Stimulated activated CD8-positive, alpha-beta memory T cell treated with anti-CD3 and anti-CD28 coated beads, Interleukin-15, amount 100 ng/mL, for 24 hours (primary cell): Measurements from ENCODE around the gene UBXN6.

ENCODE experiments used
- DNase-seq: peaks from one replicate; pipeline ENCODE4 v3.0.0-alpha.2; 2020; ENCODE audit warnings: low read depth

The UBXN6 gene

GRCh38 chr19:4439243-4439642, 18.4 kb downstream of the UBXN6 start:
- DNase-seq = no peak

DNA sequence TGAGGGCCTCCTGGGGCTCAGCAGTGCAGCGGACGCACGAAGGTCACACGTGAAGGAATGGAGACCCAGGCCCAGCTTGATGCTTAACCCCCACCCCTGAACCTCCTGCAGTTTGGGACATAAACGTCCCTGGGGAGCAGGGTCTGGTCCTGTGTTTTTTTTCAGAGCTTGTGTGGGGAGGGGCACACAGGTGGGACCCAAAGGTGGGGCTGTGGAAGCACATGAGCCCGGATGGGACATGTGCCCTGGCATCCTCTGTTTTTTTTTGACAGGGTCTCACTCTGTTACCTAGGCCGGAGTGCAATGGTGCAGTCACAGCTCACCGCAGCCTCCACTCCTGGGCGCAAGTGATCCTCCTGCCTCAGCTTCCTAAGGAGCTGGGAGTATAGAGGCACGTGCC, 20.5 kb downstream of the UBXN6 start:
- no peak for DNase-seq

- no peak for DNase-seq
Observed at GRCh38 chr19:4436231-4436630, 21.4 kb downstream of the UBXN6 start.

GRCh38 chr19:4434391-4434790, 23.2 kb downstream of the UBXN6 start:
- DNase-seq = no peak

GRCh38 chr19:4432918-4433506, 24.6 kb downstream of the UBXN6 start:
- no peak for DNase-seq

DNA sequence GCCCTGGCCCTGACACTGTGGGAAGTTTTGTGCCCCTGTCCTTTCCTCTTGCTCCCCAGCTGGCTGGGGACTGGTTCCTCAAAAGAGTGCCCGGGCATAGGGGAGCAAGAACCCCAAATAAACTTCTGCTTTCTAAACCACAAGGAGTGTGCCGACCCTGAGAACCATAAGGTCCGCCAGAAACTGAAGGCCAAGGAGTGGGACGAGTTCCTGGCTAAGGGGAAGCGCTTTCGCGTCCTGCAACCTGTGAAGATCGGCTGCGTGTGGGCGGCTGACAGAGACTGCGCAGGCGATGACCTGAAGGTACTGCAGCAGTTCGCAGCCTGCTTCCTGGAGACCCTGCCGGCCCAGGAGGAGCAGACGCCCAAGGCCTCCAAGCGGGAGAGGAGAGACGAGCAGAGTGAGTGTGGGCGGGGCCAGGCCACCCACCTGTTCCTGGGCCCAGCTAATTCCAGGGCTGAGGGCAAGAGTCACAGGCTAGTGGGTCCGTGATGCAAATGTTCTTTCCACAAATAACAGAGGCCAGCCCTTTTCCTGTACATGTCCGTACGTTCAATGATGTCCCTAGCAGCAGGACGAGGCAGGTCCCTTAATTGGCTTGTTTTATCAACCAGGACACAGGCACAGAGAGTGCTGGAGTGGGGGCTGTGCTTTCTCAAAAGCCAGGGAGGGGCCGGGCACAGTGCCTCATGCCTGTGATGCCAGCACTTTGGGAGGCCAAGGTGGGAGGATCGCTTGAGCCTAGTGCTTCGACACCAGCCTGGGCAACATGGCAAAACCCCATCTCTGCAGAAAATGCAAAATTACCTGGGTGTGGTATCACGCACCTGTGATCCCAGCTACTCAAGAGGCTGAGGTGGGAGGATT, 25.6 kb downstream of the UBXN6 start:
- no peak for DNase-seq

DNA sequence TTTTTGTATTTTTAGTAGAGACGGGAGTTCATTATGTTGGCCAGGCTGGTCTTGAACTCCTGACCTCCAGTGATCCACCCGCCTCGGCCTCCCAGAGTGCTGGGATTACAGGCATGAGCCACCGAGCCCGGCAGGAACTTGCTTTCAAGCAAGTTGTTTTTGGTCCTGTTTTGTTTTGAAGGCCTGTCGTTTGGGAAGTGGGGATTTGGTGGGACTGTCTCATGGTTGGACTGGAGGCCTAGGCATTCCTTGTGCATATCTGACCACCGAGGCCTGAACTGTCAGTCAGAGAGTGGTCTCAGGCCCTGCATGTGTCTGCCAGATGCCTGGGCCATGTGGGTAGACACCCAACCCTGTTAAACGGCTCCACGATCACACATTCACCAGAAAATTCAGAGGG, 26.3 kb downstream of the UBXN6 start:
- DNase-seq = no peak

DNA sequence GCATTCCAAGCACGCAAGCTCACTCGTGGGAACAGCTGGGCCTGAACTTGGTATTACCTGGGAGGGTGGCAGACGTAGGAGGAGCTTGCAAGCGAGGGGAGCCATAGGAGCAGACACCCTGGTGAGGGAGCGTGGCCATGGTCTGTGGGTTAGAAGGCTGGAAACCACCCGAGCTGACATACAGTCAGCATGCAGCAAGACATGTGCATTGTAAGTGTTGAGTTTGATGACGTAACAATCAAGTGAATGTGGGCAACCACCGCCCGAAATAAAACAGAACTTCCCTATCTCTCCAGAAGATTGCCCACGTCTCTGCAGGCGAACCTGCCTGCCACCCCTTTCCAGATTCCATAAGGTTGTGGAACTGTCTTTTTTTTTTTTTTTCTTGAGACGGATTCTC, 26.8 kb downstream of the UBXN6 start:
- DNase-seq = no peak

- DNase-seq = no peak
Observed at GRCh38 chr19:4429771-4430171, 27.8 kb downstream of the UBXN6 start.

- no peak for DNase-seq
Observed at GRCh38 chr19:4429256-4429655, 28.3 kb downstream of the UBXN6 start.

DNA sequence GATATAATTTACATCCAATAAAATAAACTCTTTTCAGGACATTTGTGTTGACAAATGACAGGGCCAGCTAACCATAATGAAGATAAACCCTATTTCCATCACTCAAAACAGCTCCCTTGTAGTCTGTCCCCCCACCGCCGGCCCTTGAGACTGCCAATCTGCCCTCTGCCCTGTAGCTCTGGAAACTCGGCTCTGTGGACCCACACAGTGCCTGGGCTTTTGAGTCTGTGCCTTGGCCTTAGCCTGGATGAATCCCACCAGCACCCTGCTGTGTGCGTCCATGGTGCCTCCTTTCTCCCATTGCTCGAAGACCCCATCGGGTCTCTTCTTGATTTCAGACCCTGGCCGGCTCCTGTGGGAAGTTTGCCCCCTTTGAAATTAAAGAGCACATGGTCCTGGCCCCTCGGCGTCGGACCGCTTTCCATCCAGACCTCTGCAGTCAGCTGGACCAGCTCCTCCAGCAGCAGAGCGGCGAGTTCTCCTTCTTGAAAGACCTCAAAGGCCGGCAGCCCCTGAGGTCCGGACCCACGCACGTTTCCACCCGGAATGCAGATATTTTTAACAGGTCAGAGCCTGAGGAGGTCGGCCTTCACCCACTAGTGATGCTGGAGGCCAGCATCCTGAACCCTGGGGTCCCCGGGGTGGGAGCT, 29.1 kb downstream of the UBXN6 start:
- no peak for DNase-seq

- no peak for DNase-seq
Observed at GRCh38 chr19:4425537-4425936, 32.1 kb downstream of the UBXN6 start.

DNA sequence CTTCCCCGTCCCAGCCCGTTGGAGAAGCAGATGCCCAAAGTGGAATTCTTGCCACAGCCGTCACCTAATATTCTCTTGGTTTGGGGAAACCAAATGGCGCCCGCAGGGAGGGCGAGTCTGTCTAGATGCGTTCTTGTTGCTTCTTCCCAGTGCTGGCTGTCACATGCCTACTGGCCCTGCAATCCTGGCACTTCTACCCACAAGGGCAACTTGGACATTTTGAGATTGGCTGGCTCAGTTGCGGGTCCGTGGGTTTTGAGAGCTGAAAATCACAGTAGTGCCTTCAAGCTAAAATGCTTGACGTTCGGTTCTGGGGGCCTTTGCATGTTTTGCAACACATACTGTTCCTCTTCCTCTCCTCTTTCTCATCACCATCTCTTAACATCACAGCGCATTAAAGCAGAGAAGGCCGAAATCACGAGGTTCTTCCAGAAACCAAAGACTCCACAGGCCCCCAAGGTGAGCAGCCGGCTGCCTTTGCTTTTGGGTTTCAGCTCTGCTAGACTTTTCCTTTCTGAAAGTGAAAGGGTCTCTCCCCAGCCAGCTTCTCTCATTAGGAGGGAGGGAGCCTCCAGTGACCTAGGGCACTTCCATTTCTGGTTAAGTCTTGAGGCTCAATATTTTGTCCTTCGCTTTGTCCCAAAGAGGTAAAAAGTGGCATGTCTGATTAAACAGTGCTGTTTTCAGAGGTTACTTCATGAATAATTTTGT, 34.0 kb downstream of the UBXN6 start:
- DNase-seq = no peak

DNA sequence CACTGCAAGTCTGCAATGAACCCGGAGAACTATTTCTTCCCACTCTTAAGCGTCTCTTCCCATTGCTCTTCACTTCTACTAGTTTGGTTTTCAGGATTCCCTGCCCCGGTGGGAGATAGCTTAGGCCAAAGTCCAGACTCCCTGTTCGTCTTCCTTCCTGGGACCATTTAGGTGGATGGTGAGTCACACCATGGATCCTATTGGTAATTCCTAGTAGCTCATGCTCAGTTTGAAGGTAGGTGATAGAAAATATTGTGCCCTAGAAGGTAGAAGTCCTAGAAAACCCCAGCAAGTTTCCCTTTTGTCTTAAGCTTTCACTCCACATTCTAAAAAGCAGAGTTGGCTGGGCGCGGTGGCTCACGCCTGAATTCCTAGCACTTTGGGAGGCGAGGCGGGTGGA, 41.3 kb downstream of the UBXN6 start:
- no peak for DNase-seq

DNA sequence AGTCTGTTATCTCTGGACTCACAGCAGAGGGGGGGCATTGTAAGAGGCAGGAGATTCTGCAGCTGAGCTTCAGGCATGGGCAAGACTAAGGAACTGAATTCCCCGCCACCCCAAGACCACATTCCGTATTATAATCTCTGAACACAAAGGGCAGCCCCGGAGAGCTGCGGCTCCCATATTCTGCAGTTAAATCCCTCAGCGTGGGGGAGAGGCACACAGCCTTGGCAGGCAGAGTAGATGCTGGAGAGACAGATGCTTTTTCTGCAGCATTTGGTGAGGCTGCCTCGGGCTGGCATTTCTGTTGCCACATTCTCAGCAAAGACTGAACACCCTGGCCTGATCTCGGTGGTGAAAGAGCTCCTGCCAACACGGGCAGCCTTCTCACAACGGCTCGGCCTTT, 42.2 kb downstream of the UBXN6 start:
- DNase-seq = no peak

DNA sequence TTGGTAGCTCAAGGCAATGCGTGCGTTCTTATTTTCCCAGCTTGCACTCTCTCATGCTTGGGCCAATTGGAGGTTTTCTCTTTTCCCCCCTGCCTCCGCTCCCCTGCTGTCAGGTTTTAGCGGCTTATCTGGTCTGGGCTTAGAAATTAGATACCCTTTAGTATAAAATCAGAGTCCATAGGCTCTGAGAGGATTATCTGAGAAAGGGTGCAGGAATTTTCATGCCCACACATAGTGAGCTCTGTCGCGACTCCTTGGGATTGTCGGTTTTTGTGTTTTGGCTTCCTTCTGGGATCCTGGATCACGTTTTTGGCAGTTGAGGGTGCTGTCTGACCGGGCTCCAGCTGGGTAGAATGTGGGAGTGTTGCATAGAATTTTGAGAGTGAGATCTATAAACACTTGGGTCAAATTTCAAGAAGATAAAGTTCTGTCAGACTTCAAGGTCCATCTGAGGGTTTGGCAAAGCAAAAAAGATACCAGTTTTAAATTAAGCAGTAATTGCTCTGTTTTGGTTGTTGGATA, 42.7 kb downstream of the UBXN6 start:
- DNase-seq = no peak

DNA sequence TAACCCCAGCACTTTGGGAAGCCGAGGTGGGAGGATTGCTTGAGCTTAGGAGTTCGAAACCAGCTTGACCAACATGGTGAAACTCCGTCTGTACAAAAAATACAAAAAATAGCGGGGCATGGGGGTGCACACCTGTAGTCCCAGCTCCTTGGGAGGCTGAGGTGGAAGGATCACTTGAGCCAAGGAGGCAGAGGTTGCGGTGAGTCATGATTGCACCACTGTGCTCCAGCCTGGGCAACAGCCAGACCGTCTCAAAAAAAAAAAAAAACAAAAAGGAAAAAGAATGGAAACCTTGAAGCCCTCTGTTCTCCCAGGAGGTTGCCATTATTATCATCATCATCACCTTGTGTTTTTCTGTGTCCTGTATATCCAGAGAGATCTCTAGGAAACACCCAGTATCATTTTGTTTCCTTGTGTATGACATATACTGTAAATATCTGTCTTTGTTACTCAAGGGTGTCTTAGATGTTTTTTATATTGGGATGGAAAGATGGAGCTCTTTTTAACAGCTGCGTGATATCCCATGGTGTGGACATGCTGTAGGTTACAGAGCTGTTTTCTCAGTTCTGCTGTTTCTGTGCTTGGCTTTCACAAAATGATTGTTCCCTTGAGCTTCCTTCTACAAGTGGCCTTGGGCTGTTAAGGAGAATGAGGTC, 43.3 kb downstream of the UBXN6 start:
- DNase-seq = no peak

GRCh38 chr19:4413588-4413987, 44.0 kb downstream of the UBXN6 start:
- DNase-seq = no peak

- DNase-seq = no peak
Observed at GRCh38 chr19:4409123-4409933, 48.3 kb downstream of the UBXN6 start.

GRCh38 chr19:4406626-4407025, 51.0 kb downstream of the UBXN6 start:
- DNase-seq = no peak

DNA sequence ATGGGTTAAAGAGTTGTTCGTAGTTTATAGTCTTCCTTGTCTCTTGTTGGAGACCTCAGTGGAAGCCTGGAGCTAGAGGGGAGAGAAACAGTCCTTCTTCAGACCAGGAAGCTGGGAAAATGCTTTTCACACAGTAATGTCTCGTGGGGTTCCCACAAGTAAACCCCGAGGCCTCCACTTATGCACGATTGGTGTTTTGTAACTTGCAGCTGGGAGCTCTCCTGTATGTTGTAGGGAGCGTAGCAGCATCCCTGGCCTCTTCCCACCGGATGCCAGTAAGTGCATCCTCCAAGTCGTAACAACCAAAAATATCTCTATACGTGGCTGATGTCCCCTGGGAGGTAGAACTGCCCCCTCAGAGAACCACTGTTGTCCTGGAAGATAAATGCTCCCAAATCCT, 51.6 kb downstream of the UBXN6 start:
- DNase-seq = no peak
